Natural killer cell (primary cell): ENCODE measurements around the gene PIAS4. TPM values are rescaled to one million over a fixed set of nuclear protein-coding genes. Genes with fewer than 3 reads are reported as not detected.

Experiments
- ATAC-seq, 3 donors: fragments of 150-1000 bp in 2 of 3; fragments of 200-7000 bp in 1 of 3; cut with Tn5 transposase; 1 replicate in 1 of 3; 2 replicates in 2 of 3; pipeline ENCODE4 v1.10.0; 2021; ENCODE audit warnings: mild to moderate bottlenecking in 2 of 3, moderate library complexity in 2 of 3
- DNase-seq, 2 donors: peaks; one replicate each; pipeline versions ENCODE4 v3.0.0 to v3.0.0-alpha.2; 2013 to 2021; ENCODE audit warnings: mixed read lengths in 1 of 2
- H3K27ac ChIP-seq: one replicate; pipeline ENCODE4 v1.5.1; 2013; ENCODE audit warnings: mild to moderate bottlenecking, low read length
- H3K27me3 ChIP-seq: one replicate; pipeline ENCODE4 v1.6.1; 2013; ENCODE audit warnings: low read length; ENCODE audit not compliant: control insufficient read depth, insufficient read depth
- H3K36me3 ChIP-seq: one replicate; pipeline ENCODE4 v1.6.1; 2013; ENCODE audit warnings: low read length; ENCODE audit not compliant: control insufficient read depth, insufficient read depth
- H3K4me1 ChIP-seq: one replicate; pipeline ENCODE4 v1.6.1; 2013; ENCODE audit warnings: low read length; ENCODE audit not compliant: control insufficient read depth, insufficient read depth
- H3K4me3 ChIP-seq: one replicate; pipeline ENCODE4 v1.5.1; 2013; ENCODE audit warnings: low read length
- H3K9me3 ChIP-seq: one replicate; pipeline ENCODE4 v1.6.1; 2013; ENCODE audit warnings: low read length; ENCODE audit not compliant: control insufficient read depth, insufficient read depth
- H3K27ac Mint-ChIP-seq, 2 donors: one replicate each; pipeline ENCODE4 v1.8.0; 2022; ENCODE audit warnings: mild to moderate bottlenecking in 2 of 2, mixed read lengths in 2 of 2, moderate library complexity in 1 of 2
- H3K27me3 Mint-ChIP-seq, 2 donors: one replicate each; pipeline ENCODE4 v1.8.0; 2022; ENCODE audit warnings: low read depth in 2 of 2, mixed read lengths in 2 of 2
- H3K36me3 Mint-ChIP-seq: one replicate; pipeline ENCODE4 v1.8.0; 2022; ENCODE audit warnings: mixed read lengths
- H3K4me1 Mint-ChIP-seq, 2 donors: one replicate each; pipeline ENCODE4 v1.8.0; 2022; ENCODE audit warnings: mixed read lengths in 2 of 2
- H3K4me3 Mint-ChIP-seq: one replicate; pipeline ENCODE4 v1.8.0; 2022; ENCODE audit warnings: mild to moderate bottlenecking, moderate library complexity, mixed read lengths
- H3K9me3 Mint-ChIP-seq, 2 donors: one replicate each; pipeline ENCODE4 v1.8.0; 2022; ENCODE audit warnings: mixed read lengths in 2 of 2
- WGBS: methylation state at CpG from one replicate; pipeline ENCODE4 v1.1.7; 2013; ENCODE audit warnings: missing lambda C conversion rate; ENCODE audit not compliant: insufficient coverage; 5-methylcytosine and 5-hydroxymethylcytosine counted together
- intact Hi-C: fragments of 100-400 bp; cut with micrococcal nuclease; formaldehyde crosslinking; loops from one replicate; pipeline ENCODE4 v1.14.2; 2022
- total RNA-seq, 4 donors: library from RNA; stranded (reverse); fragments of 120-200 nt in 1 of 4; gene quantifications; one replicate each; pipeline versions ENCODE4 v1.2.3 to v1.2.4, GENCODE V29; 2013 to 2022
- TF ChIP-seq, protein P1 (sequence below): fragments of 200-600 bp; IDR thresholded peaks from one replicate; pipeline ENCODE4 v1.8.0; 2022; ENCODE audit warnings: antibody characterized with exemption

The PIAS4 gene
- total RNA-seq, 3 donors from 2014 or later (not counting 1 experiment from before 2014, with no cell fraction given), result 25.4 to 39.4 (median 26.8) TPM

DNA sequence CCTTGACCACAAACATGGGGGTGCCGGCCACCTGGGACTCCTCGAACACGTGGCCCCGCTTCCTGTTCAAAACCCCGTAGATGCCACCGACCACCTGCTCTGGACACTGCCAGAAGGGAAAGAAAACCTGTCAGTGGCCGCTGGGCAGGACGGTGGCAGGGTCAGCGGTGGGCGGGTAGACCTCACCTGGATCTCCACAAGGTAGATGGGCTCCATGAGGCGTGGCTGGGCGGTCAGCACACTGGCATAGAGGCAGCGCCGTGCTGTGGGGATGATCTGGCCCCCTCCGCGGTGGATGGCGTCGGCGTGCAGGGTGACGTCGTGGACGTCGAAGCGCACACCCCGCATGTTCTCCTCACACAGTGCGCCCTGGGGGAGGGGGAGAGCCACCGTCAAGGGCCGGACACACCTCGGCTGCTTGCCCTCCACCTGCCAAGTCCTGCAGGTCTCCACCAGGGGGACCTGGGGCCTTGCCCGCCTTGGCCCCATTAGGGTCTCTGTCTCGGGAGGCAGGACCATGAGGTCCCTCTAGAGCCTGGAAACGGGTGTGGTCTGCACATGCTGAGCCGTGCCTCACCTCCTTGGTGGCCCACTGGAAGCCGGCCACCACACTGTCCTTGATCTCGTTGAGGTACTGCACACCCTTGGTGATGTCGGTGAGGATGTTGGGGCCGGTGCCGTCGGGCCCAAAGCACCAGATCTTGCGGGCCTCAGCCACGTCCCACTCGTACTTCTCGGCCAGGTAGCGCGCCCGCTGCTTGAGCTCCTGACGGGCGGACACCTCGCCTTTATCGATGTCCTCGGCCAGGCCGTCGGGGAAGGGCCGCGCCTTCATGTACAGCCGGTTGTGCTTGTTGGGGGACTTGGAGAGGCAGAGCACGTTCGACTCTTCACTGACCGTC lies 30.0 kb upstream of the PIAS4 start:
- peaks cover 3 to 7% of the 10 kb centered on the region in 2 donors for H3K4me1 Mint-ChIP-seq
- Histone ChIP-seq H3K27me3 (no peaks in the 10 kb centered on the region), H3K9me3 (no peaks in the 10 kb centered on the region), H3K36me3 (peaks cover 72% of the 10 kb centered on the region), H3K4me1 (peaks cover 10% of the 10 kb centered on the region), H3K4me3 (no peak overlapping the region), H3K27ac (no peak overlapping the region)
- TF ChIP-seq, protein P1, sequence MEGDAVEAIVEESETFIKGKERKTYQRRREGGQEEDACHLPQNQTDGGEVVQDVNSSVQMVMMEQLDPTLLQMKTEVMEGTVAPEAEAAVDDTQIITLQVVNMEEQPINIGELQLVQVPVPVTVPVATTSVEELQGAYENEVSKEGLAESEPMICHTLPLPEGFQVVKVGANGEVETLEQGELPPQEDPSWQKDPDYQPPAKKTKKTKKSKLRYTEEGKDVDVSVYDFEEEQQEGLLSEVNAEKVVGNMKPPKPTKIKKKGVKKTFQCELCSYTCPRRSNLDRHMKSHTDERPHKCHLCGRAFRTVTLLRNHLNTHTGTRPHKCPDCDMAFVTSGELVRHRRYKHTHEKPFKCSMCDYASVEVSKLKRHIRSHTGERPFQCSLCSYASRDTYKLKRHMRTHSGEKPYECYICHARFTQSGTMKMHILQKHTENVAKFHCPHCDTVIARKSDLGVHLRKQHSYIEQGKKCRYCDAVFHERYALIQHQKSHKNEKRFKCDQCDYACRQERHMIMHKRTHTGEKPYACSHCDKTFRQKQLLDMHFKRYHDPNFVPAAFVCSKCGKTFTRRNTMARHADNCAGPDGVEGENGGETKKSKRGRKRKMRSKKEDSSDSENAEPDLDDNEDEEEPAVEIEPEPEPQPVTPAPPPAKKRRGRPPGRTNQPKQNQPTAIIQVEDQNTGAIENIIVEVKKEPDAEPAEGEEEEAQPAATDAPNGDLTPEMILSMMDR, result no peak
- H3K27me3 Mint-ChIP-seq, result no peaks in the 10 kb centered on the region
- ATAC-seq (peak in 2 of 3 donors; percentile 5 to 14), DNase-seq (peak in 1 of 2 donors; percentile 43)
- H3K27ac Mint-ChIP-seq, result peak overlapping the region; percentile 56 to 70
- WGBS, result 91% methylated on average over 59 of the region's 59 CpGs
- intact Hi-C loops, result no loop called here
- H3K9me3 Mint-ChIP-seq, result no peaks in the 10 kb centered on the region
- peak overlapping the region; percentile 31 for H3K4me3 Mint-ChIP-seq
- H3K36me3 Mint-ChIP-seq, result peaks cover 7% of the 10 kb centered on the region

DNA sequence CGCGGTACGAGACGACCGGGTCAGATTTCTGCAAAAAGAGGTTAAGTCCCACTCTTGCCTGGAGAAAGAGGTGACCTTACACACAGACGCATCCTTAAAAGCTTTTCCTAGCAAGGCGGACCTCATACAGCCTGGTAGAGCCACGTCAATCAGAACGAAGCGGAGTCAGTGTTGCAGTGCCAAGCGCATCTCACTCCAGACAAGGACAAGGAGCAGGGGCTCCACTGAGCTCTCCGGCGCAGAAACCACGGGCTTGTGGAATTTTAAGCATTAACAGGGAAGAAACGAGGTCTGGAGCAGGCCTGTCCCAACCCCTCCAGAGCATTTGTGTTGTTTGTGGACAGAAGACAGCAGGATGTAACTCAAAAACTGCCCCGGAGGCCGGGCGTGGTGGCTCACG lies 29.4 kb upstream of the PIAS4 start:
- Mint-ChIP-seq H3K4me3 (no peak overlapping the region), H3K27ac (peak overlapping the region in 1 of 2 donors; percentile 56), H3K36me3 (peaks cover 7% of the 10 kb centered on the region), H3K9me3 (no peaks in the 10 kb centered on the region), H3K4me1 (peaks cover 9 to 14% of the 10 kb centered on the region in 2 donors), H3K27me3 (no peaks in the 10 kb centered on the region)
- Histone ChIP-seq H3K4me1 (peaks cover 17% of the 10 kb centered on the region), H3K9me3 (no peaks in the 10 kb centered on the region), H3K36me3 (peaks cover 79% of the 10 kb centered on the region), H3K27ac (no peak overlapping the region), H3K27me3 (no peaks in the 10 kb centered on the region), H3K4me3 (no peak overlapping the region)
- 97% methylated on average over 19 of the region's 19 CpGs for WGBS
- ATAC-seq, result no peak
- TF ChIP-seq, protein P1, result no peak
- intact Hi-C loops, result no loop called here
- DNase-seq, result no peak

DNA sequence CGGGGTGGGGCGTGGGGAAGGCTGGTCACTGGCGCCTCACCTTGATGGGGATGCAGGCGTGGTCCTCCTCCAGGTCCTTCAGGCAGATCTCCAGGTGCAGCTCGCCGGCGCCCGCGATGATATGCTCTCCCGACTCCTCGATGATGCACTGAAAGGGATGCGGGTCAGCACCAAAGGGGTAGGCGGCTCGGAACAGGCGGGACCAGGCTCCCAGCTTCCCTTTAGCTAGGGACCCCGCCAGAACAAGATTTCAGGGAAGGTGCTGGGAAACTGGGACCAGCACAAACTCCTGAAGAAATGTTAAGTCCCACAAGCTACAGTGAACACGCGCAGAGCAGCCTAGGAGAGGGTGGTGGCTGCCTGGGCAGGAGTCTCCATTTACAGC lies 28.3 kb upstream of the PIAS4 start:
- H3K4me3 ChIP-seq, result no peak overlapping the region
- no peak overlapping the region for H3K27ac ChIP-seq
- Mint-ChIP-seq H3K36me3 (peaks cover 7% of the 10 kb centered on the region), H3K4me3 (no peak overlapping the region), H3K9me3 (no peaks in the 10 kb centered on the region), H3K4me1 (peaks cover 20 to 25% of the 10 kb centered on the region in 2 donors), H3K27ac (peak overlapping the region in 1 of 2 donors; percentile 31), H3K27me3 (no peaks in the 10 kb centered on the region)
- no peaks in the 10 kb centered on the region for H3K27me3 ChIP-seq
- 97% methylated on average over 18 of the region's 18 CpGs for WGBS
- no peaks in the 10 kb centered on the region for H3K9me3 ChIP-seq
- TF ChIP-seq, protein P1, result no peak
- intact Hi-C loops, result no loop called here
- DNase-seq, result peak in 1 of 2 donors; percentile 32
- peaks cover 90% of the 10 kb centered on the region for H3K36me3 ChIP-seq
- no peak for ATAC-seq
- H3K4me1 ChIP-seq, result peaks cover 28% of the 10 kb centered on the region
